Fibroblast of pulmonary artery (primary cell): ENCODE results near the gene PHF3.

Source experiments
- DNase-seq: peaks from one replicate; pipeline ENCODE4 v3.0.0-alpha.2; 2010; ENCODE audit warnings: low read depth
- H3K4me3 ChIP-seq: replicated peaks from 2 replicates; pipeline ENCODE4 v1.5.1; 2011; ENCODE audit warnings: low read depth, mild to moderate bottlenecking, control low read depth, low read length, moderate library complexity
- TF ChIP-seq, protein P1 (sequence below): IDR thresholded peaks from 2 replicates; pipeline ENCODE4 v1.5.1; 2011; ENCODE audit warnings: mild to moderate bottlenecking, control low read depth, low read length, inconsistent platforms; ENCODE audit errors: missing control alignments

PHF3 gene

DNA sequence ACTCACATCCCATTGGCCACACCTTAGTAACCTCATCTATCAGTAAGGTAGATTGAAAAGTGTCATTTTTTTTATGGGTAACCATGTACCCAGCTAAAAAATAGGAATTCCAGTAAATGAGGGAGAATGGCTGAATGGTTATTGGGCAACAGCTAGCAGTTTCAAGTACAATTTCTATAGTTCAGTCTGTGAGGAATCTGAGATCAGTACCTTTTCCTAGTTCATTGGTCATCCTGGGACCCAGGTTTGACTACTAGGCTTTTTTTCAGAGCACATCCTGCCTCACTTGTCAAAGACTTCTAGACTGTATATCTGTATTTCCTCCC lies 28.3 kb downstream of the PHF3 start:
- H3K4me3 ChIP-seq, result no peak overlapping the region
- TF ChIP-seq, protein P1, sequence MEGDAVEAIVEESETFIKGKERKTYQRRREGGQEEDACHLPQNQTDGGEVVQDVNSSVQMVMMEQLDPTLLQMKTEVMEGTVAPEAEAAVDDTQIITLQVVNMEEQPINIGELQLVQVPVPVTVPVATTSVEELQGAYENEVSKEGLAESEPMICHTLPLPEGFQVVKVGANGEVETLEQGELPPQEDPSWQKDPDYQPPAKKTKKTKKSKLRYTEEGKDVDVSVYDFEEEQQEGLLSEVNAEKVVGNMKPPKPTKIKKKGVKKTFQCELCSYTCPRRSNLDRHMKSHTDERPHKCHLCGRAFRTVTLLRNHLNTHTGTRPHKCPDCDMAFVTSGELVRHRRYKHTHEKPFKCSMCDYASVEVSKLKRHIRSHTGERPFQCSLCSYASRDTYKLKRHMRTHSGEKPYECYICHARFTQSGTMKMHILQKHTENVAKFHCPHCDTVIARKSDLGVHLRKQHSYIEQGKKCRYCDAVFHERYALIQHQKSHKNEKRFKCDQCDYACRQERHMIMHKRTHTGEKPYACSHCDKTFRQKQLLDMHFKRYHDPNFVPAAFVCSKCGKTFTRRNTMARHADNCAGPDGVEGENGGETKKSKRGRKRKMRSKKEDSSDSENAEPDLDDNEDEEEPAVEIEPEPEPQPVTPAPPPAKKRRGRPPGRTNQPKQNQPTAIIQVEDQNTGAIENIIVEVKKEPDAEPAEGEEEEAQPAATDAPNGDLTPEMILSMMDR, result no peak
- DNase-seq, result peak; percentile 21

DNA sequence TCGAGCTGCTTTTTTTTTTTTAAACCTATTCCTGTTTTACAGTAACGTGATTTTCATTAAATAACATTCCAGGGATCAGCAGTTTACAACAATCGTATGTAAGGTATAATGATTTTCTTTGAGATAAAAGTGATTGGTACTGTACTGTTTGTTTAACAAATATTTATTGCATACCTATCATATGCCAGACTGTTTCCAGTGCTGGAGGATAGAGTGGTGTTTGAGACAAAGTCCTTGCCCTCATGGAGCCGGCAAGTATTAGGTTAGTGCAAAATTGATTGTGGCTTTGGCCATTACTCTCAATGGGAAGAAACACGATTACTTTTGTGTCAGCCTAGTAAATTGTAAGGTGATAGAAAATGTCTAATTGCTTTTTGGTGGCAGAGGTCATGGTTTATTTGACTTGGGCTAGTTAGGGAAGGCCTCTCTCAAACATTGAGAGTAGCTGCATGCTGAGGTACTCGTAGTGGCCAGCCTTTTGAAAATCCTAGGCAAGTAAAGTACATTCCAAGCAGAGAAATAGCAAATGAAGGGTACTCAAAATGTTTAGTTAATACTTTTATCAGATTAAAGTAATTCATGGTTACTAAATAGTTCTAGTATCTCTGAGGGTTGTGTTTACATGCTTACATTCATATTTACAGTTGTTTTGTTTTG lies 35.6 kb downstream of the PHF3 start:
- DNase-seq, result no peak
- TF ChIP-seq, protein P1, result no peak
- no peak overlapping the region for H3K4me3 ChIP-seq

DNA sequence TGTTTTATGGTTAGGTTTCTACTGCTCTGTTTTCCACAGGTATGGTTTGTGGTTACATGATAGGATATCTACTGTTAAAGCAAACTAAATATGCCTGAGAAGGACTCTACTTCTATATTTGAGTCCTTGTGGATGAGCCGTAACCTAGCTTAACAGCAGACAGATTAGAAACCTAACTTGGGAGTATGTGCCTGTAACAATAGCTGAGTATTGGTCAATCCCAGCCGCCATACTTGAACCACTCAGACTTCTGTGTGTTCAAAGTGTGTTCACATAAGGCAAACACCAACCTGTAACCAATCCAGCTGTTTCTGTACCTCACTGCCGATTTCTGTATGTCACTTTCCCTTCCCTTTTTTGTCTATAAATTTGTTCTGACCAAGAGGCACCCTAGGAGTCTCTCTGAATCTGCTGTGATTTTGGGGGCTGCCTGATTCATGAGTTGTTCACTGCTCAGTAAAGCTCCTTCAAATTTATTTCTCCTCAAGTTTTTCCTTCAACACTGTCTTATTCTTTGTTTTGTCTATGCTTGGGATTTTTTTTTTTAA lies 37.1 kb downstream of the PHF3 start:
- no peak for DNase-seq
- H3K4me3 ChIP-seq, result no peak overlapping the region
- TF ChIP-seq, protein P1, result no peak

DNA sequence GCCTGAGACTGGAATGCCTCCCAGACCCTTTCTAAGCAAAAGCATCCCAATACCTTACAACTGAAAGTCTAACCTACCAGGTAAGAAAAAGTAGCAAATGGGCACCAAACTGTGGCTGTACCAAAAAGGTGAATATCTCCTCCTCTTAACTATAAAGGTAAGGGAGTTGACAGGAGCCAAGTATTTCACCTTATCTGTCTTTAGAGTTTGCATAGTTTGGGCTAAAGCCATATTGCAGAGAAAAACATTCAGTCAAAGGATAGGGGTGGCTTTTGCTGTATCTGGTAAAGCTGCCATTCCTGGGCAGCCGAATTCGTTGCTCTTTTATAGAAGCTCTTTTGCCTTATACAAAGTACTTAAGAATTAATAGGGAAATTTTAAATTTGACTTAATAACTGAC lies 38.1 kb downstream of the PHF3 start:
- TF ChIP-seq, protein P1, result no peak
- no peak for DNase-seq

DNA sequence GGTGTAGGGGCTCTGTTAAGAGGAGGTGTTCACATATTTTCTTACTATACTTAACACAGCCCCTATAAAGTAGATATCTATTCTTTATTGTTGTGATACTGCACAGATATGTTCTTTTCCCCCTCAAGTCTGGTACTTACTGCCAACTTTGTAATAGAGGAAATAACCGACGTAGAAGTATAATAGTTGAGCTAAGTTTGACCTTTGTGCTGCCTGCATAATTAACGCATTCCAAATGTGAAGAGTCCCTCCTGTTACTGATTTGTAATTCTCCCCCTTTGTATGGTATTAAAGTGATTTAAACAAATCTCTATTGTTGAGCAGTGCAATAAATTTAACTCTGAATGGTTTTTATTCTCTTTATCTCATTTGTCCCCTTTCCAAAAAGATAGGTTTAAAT lies 39.0 kb downstream of the PHF3 start:
- no peak for DNase-seq
- TF ChIP-seq, protein P1, result no peak
- no peak overlapping the region for H3K4me3 ChIP-seq

More for the DNA sequence above, 38.1 kb downstream of the PHF3 start:
- H3K4me3 ChIP-seq, result no peak overlapping the region

DNA sequence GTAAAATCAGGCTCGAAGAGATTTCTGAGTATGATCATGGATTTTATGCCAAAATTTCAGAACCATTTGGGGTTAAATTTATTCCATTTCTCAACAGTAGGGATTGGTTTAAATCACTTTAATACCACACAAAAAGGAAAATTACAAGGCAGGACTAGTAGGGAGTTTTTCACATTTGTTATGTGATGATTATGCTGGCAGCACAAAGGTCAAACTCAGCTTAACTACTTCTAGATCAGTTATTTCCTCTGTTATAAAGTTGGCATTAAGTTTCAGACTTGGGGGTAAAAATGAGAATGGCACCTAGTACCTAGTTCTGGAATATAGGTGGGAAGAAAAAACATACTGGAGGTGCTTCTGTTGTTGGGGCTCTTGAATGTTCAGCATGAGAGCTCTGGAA lies 39.5 kb downstream of the PHF3 start:
- no peak for DNase-seq
- no peak overlapping the region for H3K4me3 ChIP-seq
- TF ChIP-seq, protein P1, result no peak
